ENCODE results near the gene PALLD.

The PALLD gene

DNA sequence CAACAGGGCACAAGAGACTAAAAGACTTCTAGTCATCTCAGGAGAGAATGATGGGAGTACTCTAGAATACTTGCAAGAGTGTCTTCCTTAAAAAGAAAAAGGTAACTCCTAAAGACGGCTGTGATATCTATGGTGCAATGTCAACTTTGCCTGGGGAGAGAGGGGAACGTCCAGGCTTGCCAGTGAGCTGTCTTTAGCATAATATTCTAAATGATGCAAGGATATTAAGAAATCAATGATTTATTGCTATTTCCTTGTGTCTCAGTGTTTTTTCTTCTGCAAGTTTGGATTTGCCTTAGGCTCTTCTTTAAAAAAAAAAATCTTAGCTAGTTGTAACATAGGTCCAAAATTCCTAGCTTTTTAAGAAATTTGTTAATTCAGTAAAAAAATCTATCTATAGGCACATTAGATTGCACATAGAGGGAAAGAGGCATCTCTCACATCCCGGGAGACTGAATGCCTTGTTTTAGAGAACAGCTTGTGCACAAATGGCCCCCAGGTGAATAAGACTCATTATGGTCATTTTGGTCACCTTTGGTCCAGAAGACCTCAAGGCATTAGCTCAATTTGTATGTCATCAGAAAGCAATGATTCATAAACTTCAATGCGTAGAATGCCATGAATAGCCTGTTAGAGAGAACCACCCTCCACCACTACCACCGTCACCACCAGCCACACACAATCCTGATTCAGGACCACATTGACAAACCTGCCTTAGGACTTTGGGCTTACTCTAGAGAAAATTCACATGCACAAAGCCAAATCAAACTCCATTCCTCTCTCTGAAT lies 104.1 kb downstream of the PALLD start:
- DNase-seq, result no peak

GRCh38 chr4:168601899-168602298 lies 105.0 kb downstream of the PALLD start:
- DNase-seq, result no peak

- no peak for DNase-seq
Measured at GRCh38 chr4:168604496-168605373, 107.9 kb downstream of the PALLD start.

DNA sequence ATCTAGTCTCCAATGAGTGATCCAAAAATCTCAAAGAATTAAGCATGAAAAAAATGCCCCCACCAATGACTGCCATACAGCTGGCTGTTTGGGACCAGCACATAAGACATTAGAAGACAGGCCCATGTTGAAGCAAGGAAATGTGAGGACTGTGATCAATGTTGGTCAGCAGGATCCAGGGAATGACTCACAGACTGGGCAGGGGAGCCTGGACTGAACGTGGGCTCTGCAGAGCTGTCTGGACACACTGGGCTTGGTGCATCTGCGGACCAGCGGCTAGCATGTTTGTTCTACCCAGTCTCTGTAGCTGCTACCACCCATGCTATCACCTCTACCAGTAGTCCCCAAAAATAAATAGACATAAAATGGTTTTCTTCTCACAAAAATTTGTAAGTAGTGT lies 108.6 kb downstream of the PALLD start:
- DNase-seq, result no peak

DNA sequence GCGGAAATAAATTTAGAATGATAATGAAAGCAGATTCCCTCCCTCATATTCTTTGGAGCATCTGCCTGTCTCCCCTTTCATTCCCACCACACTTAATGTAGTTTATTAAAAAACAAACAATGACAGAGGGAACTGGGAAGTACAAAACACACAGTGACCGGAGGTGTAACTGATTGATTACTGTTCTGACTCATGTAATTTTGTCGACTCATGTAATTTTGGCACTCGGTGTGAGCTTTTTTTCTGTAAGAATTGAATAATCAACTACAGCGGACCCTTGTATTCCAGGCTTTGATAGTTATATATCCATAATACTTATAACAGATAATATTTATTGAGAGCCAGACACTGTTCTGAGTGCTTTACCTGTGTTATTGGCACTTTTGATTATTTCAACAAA lies 110.4 kb downstream of the PALLD start:
- no peak for DNase-seq

GRCh38 chr4:168608771-168609170 lies 111.9 kb downstream of the PALLD start:
- DNase-seq, result no peak

DNA sequence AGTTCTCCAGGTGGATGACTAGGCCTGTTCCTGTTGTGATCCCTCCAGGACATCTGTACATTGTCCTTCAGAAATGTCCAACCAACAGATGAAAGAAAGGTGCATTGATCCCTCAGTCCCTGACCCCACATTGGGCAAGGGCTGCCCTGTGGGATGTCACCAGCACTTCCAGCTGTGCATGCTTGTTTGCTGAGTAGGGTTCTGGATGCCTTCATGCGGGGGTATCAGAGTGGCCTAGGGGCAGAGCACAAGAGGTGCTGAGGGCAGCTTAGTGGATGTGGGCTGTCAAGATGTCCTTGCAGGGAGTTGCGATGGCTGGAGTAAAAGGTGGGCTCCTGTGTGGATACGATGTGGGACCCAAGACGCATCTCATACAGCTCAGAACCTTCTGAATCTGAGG lies 112.5 kb downstream of the PALLD start:
- no peak for DNase-seq

DNA sequence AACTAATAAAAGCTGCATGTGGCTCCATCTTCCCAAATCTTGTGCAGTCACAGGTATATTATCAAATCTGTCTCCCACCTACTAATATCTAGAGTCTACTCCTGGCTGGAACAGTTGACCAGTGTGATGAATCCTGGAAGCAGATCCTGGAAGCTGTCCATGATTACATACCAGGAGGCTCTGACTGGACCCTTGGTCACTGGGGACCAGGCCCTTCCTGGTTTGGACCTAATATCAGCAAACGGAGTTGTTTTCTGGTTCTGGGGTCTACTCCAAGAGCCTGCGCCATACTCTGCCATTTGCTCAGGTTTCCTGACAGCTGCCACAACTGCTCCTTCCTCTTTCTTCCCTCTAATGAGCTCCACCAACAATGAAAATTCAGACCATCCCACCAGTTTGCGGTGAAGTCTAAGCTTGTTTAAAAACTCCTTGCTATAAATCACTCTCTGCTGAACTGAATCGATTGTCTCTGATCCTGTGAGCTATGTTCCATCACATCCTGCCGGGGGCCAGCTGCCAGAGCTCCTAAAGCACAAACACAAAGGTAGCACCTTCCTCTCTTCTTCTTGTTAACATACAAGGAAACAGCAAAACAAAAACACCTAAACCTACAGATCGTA lies 114.2 kb downstream of the PALLD start:
- no peak for DNase-seq

DNA sequence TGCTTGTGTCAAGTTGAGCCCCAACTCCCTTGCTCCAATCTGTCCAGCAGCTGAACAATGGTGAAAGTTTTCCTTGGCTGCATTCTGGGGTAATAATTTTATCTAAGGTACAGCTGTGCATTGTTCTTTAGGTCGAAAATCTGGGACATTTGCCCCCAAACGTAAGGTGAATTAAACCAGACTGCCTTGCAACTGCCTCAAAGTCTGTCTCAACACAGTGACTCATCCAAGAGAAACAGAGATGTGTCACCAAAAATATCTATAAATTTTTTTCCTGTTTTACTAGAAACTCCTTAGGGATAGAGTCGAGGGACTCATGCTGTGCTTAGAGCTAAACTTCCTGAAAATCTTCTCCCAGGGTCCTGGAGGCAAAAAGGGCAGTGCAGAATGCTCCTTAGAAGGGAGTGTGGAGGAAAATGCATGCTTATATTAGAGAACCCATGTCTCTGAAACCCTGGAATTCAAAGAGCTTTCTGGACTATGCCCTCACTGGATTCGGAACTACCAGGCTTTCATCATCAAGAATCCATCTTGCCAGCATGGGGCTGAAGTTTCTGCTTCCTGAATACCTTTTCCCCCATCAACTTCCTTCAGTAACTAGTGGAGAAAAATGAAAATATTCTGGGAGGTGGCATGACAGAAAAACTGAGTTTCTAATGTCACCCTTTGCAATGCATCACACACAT lies 115.7 kb downstream of the PALLD start:
- no peak for DNase-seq

GRCh38 chr4:168613869-168614268 lies 117.0 kb downstream of the PALLD start:
- DNase-seq, result no peak

DNA sequence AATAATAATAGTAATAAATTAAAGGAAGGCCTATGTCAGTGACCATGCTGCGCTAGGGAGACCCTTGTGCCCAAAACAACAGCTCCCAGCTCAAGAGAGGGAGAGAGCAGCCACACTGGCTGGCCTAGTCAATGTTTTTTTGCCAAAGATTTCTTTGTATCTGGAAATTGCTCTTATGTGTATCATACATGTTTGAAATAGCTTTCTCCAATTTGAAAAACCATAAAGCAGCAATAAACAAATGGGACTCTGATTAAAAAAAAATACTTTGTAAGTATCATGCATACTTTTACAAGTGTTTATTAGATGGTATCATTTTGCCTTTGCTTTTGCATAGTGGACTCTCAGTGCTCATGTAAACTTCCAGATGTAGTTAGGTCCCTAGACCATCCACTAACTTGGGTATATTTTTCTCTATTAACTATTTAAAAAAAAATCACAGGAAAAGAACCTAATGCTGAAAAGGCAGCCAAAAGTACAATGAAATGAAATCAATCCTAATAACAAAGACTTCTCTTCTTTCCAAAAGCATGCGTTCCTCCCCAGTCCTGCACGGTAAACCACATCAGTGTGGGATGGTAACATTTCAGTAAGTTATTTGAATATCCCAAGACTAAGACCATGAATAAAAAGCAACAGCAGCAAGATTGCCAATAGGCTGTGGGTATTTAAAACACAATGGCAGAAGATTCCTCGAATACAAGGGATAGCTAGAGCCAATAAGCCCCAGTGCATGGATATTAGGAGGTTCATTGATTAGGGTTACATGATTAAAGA lies 117.6 kb downstream of the PALLD start:
- DNase-seq, result no peak

DNA sequence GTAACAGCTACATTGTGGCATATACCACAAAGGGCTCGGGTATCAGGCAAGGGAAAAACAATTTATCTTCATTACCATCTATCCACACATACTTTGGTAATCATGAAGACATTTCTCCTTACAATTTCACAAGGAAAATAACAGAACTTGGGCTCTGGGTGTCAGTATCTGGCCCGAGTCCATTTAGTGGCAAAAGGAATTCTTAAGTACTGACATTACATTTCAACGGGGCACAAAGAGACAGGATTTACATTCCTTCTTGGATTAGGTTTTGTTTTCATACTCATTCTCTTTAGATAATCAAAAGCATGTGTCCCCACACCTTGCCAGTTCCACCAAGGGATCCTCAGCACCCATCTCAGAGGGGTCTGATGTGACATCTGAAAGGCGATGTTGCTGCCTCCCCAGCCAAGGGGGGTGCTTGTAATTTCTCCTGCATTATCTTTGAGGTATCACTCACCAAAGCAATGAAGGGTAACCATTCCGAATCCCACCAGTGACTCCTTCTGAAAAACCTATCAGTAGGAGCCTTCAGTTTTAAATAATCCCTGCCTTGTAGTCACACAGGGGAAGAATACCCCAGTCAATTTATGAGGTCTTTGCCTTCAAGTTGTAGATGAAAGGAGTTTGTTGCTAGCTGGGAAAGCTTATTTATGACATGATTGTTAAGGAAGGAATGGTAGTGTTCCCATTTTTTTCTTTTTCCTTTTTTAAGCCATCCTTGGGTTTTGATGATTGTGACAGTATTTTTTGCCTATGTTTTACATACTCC lies 118.6 kb downstream of the PALLD start:
- DNase-seq, result no peak

DNA sequence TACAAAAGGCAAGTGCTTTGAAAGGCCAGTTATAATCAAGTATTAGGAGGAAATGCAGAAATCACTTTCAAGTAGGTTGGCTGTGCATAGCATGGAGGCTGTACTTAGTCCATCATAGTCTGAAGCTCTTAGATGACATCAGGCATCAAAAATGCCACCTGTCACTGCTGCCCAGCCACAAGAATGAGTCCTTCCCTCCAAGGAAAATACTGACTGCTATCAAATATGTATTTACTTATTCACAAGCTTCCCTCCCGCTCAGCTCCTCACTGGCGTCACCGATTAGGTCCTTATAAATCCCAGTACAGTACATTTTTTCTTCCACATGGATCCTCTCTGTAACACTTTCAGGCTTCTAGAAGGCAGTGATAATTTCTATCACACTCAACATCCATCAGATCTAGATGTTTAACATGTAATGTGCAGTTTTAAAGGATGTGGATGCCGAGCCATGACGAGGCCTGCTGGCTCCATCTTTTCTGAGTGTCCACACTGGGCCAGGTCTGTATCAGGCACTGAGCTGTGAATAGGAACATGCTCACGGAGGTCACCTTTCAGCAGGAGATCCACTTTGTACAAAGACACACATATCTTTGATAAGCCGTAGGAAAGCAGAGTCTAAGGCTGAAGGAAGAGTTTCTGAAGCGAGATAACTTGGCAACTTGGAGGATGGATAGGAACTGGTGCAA lies 121.9 kb downstream of the PALLD start:
- DNase-seq, result no peak

DNA sequence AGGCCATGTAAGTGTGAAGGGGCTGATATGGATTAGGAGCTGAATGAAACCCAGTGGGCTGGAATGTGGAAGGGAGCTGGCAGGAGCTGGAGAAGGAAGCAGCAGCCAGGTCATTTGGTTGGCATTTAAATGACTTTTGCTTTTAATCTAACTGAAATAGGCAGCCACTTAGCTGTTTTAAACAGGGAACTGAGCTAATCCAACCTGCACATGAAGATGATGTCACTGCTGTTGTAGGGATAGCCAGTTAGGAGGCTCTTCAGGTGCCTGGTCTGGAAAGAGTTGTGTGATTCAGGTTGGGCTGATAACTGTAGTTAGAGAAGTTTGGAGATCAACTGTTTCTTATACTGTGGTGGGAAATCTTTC lies 122.4 kb downstream of the PALLD start:
- DNase-seq, result no peak

GRCh38 chr4:168621806-168622589 lies 125.1 kb downstream of the PALLD start:
- DNase-seq, result no peak

GRCh38 chr4:168622600-168622999 lies 125.7 kb downstream of the PALLD start:
- DNase-seq, result no peak

DNA sequence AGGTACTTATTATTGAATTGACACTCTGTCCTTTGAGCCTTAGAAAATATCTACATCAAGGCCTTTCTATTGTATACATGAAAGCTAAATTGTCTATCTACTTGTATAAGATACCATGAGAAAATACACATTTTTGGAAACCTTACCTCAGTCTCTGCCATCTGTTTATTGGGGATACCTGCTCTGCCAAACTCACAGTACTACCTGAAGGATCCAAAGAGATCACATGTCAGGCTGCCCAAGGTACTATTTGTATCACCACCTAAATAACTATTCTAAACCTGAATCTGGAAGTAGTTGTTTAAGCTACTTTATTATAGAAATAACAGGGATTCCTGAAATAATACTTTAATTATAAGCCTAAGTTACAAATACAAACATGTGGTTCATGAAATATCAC lies 126.2 kb downstream of the PALLD start:
- DNase-seq, result no peak

GRCh38 chr4:168623484-168623883 lies 126.6 kb downstream of the PALLD start:
- no peak for DNase-seq

DNA sequence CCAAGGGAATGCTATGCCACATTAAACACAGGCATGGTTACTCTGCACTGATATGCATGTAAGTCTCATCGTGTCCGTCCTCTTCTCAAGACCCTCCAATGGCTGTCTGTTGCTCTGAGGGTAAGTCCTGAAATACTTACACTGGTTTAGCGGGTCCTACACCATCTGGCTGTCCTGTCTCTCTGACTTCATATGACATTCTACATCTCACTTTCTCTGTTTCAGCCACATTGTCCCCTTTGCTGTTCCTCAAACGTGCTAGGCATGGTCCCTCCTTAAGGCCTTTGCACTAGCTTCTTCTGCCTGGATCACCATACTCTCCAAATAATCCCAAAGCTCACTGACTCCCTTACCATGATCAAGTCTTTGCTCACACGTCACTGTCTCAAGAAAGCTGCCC lies 131.4 kb downstream of the PALLD start:
- no peak for DNase-seq

DNA sequence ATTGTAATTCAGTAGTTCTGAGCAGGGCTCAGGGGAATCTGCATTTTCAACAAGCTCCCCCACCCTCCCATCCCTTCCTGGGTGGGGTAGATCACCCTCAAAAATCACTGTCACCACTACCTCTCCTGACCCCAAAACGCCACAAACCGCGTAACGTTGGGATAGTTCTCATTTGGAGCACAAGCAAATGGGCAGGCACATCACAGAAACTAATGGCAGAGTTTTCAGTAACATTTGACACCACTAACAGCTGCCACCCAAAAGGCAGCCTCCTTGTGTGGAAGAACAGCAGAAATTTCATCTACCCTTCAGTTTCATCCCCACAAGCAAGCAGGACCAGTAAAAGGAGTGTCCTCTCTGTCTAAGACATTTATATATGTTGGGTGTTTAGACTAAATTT lies 132.7 kb downstream of the PALLD start:
- DNase-seq, result no peak

All from NCI-H510A (cell line).